ENCODE measurements around the gene SKAP1.
"Not testable (repeated sequence)": the region's sequence is repeated elsewhere in the genome, so short reads cannot be mapped to it uniquely, and the experiment has no call there.

Gene SKAP1

GRCh38 chr17:48449335-48449734 is 19.3 kb upstream of the SKAP1 start:
- DNase-seq: not testable (repeated sequence)

- no peak for DNase-seq
Measured at GRCh38 chr17:48445248-48445620, 15.2 kb upstream of the SKAP1 start.

GRCh38 chr17:48444516-48445247 is 14.7 kb upstream of the SKAP1 start:
- DNase-seq: no peak

GRCh38 chr17:48443712-48444111 is 13.7 kb upstream of the SKAP1 start:
- no peak for DNase-seq

GRCh38 chr17:48442819-48443218 is 12.8 kb upstream of the SKAP1 start:
- DNase-seq: no peak

GRCh38 chr17:48441862-48442261 is 11.8 kb upstream of the SKAP1 start:
- DNase-seq: no peak

GRCh38 chr17:48441231-48441711 is 11.3 kb upstream of the SKAP1 start:
- no peak for DNase-seq

GRCh38 chr17:48440669-48441068 is 10.7 kb upstream of the SKAP1 start:
- DNase-seq: no peak

GRCh38 chr17:48439875-48440505 is 10.0 kb upstream of the SKAP1 start:
- no peak for DNase-seq

GRCh38 chr17:48439110-48439850 is 9.3 kb upstream of the SKAP1 start:
- no peak for DNase-seq

GRCh38 chr17:48438516-48439061 is 8.6 kb upstream of the SKAP1 start:
- no peak for DNase-seq

GRCh38 chr17:48433896-48434295 is 3.9 kb upstream of the SKAP1 start:
- DNase-seq: no peak

GRCh38 chr17:48432820-48433775 is 3.1 kb upstream of the SKAP1 start:
- peak in 3 of 56 donors; percentile 0 to 28 (median 5) for DNase-seq

GRCh38 chr17:48429156-48429555 is 858 bp downstream of the SKAP1 start:
- DNase-seq: no peak

GRCh38 chr17:48427598-48427997 is 2.4 kb downstream of the SKAP1 start:
- DNase-seq: no peak

- DNase-seq: no peak
Measured at GRCh38 chr17:48426761-48427500, 3.1 kb downstream of the SKAP1 start.

GRCh38 chr17:48426019-48426665 is 3.9 kb downstream of the SKAP1 start:
- no peak for DNase-seq

GRCh38 chr17:48422060-48422459 is 8.0 kb downstream of the SKAP1 start:
- not testable (repeated sequence) for DNase-seq

- DNase-seq: no peak
Measured at GRCh38 chr17:48420823-48421222, 9.2 kb downstream of the SKAP1 start.

GRCh38 chr17:48416971-48417370 is 13.0 kb downstream of the SKAP1 start:
- no peak for DNase-seq
